Breast epithelium (tissue), 4 donors: ENCODE data around the gene MAP3K15. TPM values are rescaled to one million over a fixed set of nuclear protein-coding genes. Genes with fewer than 3 reads are reported as not detected.

ENCODE experiments used
- DNase-seq, 2 donors: peaks; one replicate each; pipeline ENCODE4 v3.0.0-alpha.2; 2019; ENCODE audit warnings: low spot score in 2 of 2
- H3K27ac ChIP-seq, 2 donors: fragments of 200-600 bp; sonication (generic) in 1 of 2; one replicate each; pipeline ENCODE4 v1.5.1; 2016 to 2019; ENCODE audit warnings: mild to moderate bottlenecking in 1 of 2
- H3K27me3 ChIP-seq, 2 donors: fragments of 200-600 bp; sonication (generic) in 1 of 2; one replicate each; pipeline versions ENCODE4 v1.5.1 to v1.6.0; 2017 to 2019; ENCODE audit warnings: control low read depth in 1 of 2, mild to moderate bottlenecking in 1 of 2
- H3K36me3 ChIP-seq: fragments of 200-600 bp; one replicate; pipeline ENCODE4 v1.5.1; 2019
- H3K4me1 ChIP-seq, 2 donors: fragments of 200-600 bp; sonication (generic); one replicate each; pipeline ENCODE4 v1.5.1; 2016 to 2019; ENCODE audit warnings: control low read depth in 1 of 2
- H3K4me3 ChIP-seq, 3 donors: fragments of 200-600 bp; sonication (generic); 1 replicate in 2 of 3; 2 replicates in 1 of 3; pipeline ENCODE4 v1.5.1; 2016 to 2019; ENCODE audit warnings: mild to moderate bottlenecking in 3 of 3, moderate library complexity in 2 of 3
- H3K9me3 ChIP-seq, 2 donors: fragments of 200-600 bp; sonication (generic) in 1 of 2; one replicate each; pipeline ENCODE4 v1.5.1; 2016 to 2019; ENCODE audit warnings: control low read depth in 1 of 2
- POLR2A ChIP-seq: fragments of 450-650 bp; IDR thresholded peaks from one replicate; pipeline ENCODE4 v1.6.1; 2016; ENCODE audit warnings: antibody characterized with exemption, mild to moderate bottlenecking, moderate library complexity
- POLR2AphosphoS5 ChIP-seq, 3 donors: sonication (generic); formaldehyde crosslinking; IDR thresholded peaks; one replicate each; pipeline ENCODE4 v1.6.1; 2017; ENCODE audit warnings: antibody characterized with exemption in 3 of 3
- intact Hi-C: fragments of 100-400 bp; cut with DNase I; formaldehyde crosslinking; loops from one replicate; pipeline ENCODE4 v1.15.1; 2023; ENCODE audit warnings: low total_unique reads
- total RNA-seq, 3 donors: library from RNA; depleted of rRNA; stranded (reverse); fragments of >200 nt; gene quantifications; one replicate each; pipeline ENCODE4 v1.1.0, GENCODE V29; 2016
- TF ChIP-seq, protein P1 (sequence below), 3 donors: fragments of 450-650 bp; IDR thresholded peaks; one replicate each; pipeline ENCODE4 v1.5.1; 2016 to 2017; ENCODE audit warnings: antibody characterized with exemption in 3 of 3, mild to moderate bottlenecking in 3 of 3, moderate library complexity in 3 of 3

MAP3K15 gene
- total RNA-seq, 3 donors from 2014 or later, result not detected

DNA sequence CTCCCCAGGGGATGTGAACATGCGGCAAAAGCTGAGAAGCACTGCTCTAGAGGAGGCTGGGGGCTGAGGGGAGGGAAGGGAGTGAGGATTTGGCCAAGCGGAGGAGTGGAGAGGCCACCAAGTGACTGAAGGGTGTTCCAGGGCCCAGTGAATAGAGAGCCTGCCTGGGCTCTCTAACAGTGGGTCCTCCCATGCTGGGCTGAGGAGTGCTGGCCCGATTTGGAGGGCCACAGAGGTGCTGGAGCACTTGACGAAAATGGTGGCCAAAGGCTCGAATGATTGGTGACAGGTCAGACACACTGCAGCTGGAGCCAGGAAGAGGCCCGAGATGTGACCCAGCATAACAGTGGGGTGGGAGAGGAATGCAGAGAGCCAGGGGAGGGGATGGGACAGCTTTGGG is 37.5 kb upstream of the MAP3K15 start:
- TF ChIP-seq, protein P1, sequence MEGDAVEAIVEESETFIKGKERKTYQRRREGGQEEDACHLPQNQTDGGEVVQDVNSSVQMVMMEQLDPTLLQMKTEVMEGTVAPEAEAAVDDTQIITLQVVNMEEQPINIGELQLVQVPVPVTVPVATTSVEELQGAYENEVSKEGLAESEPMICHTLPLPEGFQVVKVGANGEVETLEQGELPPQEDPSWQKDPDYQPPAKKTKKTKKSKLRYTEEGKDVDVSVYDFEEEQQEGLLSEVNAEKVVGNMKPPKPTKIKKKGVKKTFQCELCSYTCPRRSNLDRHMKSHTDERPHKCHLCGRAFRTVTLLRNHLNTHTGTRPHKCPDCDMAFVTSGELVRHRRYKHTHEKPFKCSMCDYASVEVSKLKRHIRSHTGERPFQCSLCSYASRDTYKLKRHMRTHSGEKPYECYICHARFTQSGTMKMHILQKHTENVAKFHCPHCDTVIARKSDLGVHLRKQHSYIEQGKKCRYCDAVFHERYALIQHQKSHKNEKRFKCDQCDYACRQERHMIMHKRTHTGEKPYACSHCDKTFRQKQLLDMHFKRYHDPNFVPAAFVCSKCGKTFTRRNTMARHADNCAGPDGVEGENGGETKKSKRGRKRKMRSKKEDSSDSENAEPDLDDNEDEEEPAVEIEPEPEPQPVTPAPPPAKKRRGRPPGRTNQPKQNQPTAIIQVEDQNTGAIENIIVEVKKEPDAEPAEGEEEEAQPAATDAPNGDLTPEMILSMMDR (IDR thresholded peaks at IDR 0.05), result no peak
- TF ChIP-seq POLR2A (no peak), POLR2AphosphoS5 (IDR thresholded peaks at IDR 0.05) (no peak)
- intact Hi-C loops, result no loop called here
- H3K27me3 ChIP-seq, result peaks cover 0 to 48% of the 10 kb centered on the region in 2 donors

DNA sequence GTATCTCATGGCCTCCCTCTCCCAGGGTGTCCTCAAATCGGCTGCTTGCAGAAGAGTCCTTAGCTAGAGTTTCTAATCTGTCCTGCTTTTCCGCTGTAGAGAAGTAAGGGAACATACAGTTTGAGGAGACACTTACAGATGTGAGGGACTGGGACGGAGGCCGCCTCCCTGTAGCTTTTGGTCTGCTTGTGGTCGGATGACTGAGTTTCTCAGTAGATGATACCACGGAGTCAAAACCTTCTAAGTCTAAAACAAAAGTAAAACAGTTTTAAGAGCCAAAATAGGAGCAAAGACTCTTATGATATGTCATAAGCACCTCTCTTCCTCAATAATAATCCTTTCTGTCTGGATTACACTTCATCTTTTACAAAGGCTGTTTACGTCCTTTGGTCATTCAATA is 34.5 kb upstream of the MAP3K15 start:
- Histone ChIP-seq H3K36me3 (no peaks in the 10 kb centered on the region), H3K27ac (no peak overlapping the region), H3K9me3 (no peaks in the 10 kb centered on the region), H3K4me3 (no peak overlapping the region), H3K27me3 (peaks cover 0 to 53% of the 10 kb centered on the region in 2 donors), H3K4me1 (no peaks in the 10 kb centered on the region)
- intact Hi-C loops, result no loop called here
- TF ChIP-seq POLR2AphosphoS5 (IDR thresholded peaks at IDR 0.05) (no peak), POLR2A (no peak)
- TF ChIP-seq, protein P1 (IDR thresholded peaks at IDR 0.05), result no peak
- no peak for DNase-seq

More for the DNA sequence above, 37.5 kb upstream of the MAP3K15 start:
- no peaks in the 10 kb centered on the region for H3K36me3 ChIP-seq
- H3K9me3 ChIP-seq, result no peaks in the 10 kb centered on the region
- no peak for DNase-seq
- H3K27ac ChIP-seq, result no peak overlapping the region
- H3K4me1 ChIP-seq, result no peaks in the 10 kb centered on the region
- no peak overlapping the region for H3K4me3 ChIP-seq

DNA sequence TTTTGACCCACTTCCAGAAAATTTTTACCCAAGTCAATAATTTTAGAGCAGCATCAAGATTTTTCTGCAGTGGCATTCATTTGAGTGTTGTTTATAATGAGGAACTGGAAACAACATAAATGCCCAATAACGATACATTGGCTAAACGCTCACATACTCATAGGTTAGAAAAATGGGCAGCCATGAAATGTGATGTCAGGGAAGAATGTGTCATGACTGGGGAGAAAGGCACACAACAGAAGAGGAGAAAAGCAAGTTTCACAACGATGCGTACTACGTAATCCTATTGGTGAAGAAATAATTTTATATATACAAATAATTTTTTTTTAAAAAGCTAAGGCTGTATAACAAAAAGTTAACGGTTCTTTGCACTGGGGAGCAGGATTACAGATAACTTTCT is 33.6 kb upstream of the MAP3K15 start:
- Histone ChIP-seq H3K36me3 (no peaks in the 10 kb centered on the region), H3K27ac (no peak overlapping the region), H3K4me3 (no peak overlapping the region), H3K27me3 (peaks cover 0 to 54% of the 10 kb centered on the region in 2 donors), H3K9me3 (no peaks in the 10 kb centered on the region), H3K4me1 (no peaks in the 10 kb centered on the region)
- DNase-seq, result no peak
- intact Hi-C loops, result no loop called here
- no peak for TF ChIP-seq POLR2AphosphoS5 (IDR thresholded peaks at IDR 0.05)
- TF ChIP-seq, protein P1 (IDR thresholded peaks at IDR 0.05), result no peak
- TF ChIP-seq POLR2A, result no peak

DNA sequence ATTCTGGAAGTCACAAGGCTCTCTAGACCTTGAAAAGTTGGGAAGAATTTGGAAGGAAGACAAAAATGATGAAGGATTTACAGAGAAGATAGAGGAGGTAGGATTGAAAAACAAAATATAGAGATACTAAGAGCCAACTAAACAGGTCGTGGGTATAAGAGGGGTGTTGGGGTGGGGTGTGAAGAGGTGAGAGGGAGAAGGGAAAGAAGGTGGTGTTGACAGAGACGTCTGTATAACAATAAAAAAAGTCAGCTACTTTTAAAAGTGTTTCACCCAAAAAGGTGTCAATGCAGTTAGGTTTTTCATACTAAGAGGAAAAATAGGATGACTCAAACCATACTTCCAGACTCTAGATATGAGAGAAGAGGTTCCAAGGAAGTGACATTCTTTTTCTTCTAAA is 33.0 kb upstream of the MAP3K15 start:
- Histone ChIP-seq H3K27ac (no peak overlapping the region), H3K4me1 (no peaks in the 10 kb centered on the region), H3K4me3 (no peak overlapping the region), H3K27me3 (peaks cover 0 to 61% of the 10 kb centered on the region in 2 donors), H3K36me3 (no peaks in the 10 kb centered on the region), H3K9me3 (no peaks in the 10 kb centered on the region)
- no peak for DNase-seq
- TF ChIP-seq, protein P1 (IDR thresholded peaks at IDR 0.05), result no peak
- TF ChIP-seq POLR2A, result no peak
- TF ChIP-seq POLR2AphosphoS5 (IDR thresholded peaks at IDR 0.05), result no peak
- intact Hi-C loops, result no loop called here

DNA sequence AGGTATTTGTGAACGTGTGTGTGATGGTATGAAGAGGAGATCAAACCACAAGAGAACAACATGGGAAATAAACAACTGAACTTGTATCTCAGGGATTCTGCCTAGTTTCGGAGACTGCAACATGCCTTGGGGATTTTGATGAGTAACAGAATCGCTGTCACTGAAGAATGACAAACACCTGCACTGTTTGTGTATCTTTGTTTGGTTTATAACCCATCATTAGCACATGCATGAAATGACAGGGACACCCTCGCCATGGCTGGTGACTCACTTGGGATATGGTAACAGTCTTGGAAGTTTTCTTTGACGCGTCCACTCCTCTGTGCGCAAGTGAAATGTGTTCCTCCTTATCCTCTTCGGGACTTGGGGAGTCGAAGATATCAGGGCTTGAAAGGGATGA is 30.3 kb upstream of the MAP3K15 start:
- intact Hi-C loops, result no loop called here
- H3K4me1 ChIP-seq, result no peaks in the 10 kb centered on the region
- no peak overlapping the region for H3K27ac ChIP-seq
- H3K4me3 ChIP-seq, result no peak overlapping the region
- H3K9me3 ChIP-seq, result no peaks in the 10 kb centered on the region
- DNase-seq, result no peak
- TF ChIP-seq, protein P1 (IDR thresholded peaks at IDR 0.05), result no peak
- TF ChIP-seq POLR2A (no peak), POLR2AphosphoS5 (IDR thresholded peaks at IDR 0.05) (no peak)
- peaks cover 0 to 58% of the 10 kb centered on the region in 2 donors for H3K27me3 ChIP-seq
- no peaks in the 10 kb centered on the region for H3K36me3 ChIP-seq
